Loucy (cell line): ENCODE data around the gene SLC27A4.

Experiments used
- H2AFZ ChIP-seq: fragments of 200-600 bp; sonication (generic); 2 replicates; pipeline ENCODE4 v1.6.0; 2016; ENCODE audit warnings: antibody characterized with exemption, mild to moderate bottlenecking, low read length, moderate library complexity
- H3F3A ChIP-seq: fragments of 200-600 bp; 2 replicates; pipeline ENCODE4 v1.6.0; 2016; ENCODE audit warnings: antibody characterized with exemption, low read depth, mild to moderate bottlenecking
- H3K27me3 ChIP-seq: fragments of 200-600 bp; sonication (generic); 2 replicates; pipeline ENCODE4 v1.6.1; 2014; ENCODE audit warnings: low read length, mild to moderate bottlenecking; ENCODE audit not compliant: insufficient read depth, poor library complexity, severe bottlenecking
- H3K36me3 ChIP-seq: fragments of 200-600 bp; sonication (generic); 2 replicates; pipeline ENCODE4 v1.6.1; 2016; ENCODE audit warnings: low read length; ENCODE audit not compliant: insufficient read depth
- H3K4me1 ChIP-seq: fragments of 200-600 bp; sonication (generic); 2 replicates; pipeline ENCODE4 v1.5.1; 2014; ENCODE audit warnings: low read length, mild to moderate bottlenecking; ENCODE audit not compliant: insufficient read depth, poor library complexity, severe bottlenecking
- H3K4me2 ChIP-seq: fragments of 200-600 bp; sonication (generic); 2 replicates; pipeline ENCODE4 v1.6.0; 2014; ENCODE audit warnings: antibody characterized with exemption, low read length, low read depth, mild to moderate bottlenecking; ENCODE audit not compliant: poor library complexity, severe bottlenecking
- H3K4me3 ChIP-seq: fragments of 200-600 bp; sonication (generic); 2 replicates; pipeline ENCODE4 v1.5.1; 2014; ENCODE audit warnings: low read length, mild to moderate bottlenecking, mixed read lengths; ENCODE audit not compliant: poor library complexity, severe bottlenecking
- H3K79me2 ChIP-seq: fragments of 200-600 bp; sonication (generic); 2 replicates; pipeline ENCODE4 v1.6.1; 2014; ENCODE audit warnings: low read length; ENCODE audit not compliant: insufficient read depth
- H3K9ac ChIP-seq: fragments of 200-600 bp; sonication (generic); 2 replicates; pipeline ENCODE4 v1.6.0; 2014; ENCODE audit warnings: mild to moderate bottlenecking, low read depth, low read length, moderate library complexity; ENCODE audit not compliant: poor library complexity, severe bottlenecking
- H3K9me2 ChIP-seq: fragments of 200-600 bp; sonication (generic); replicated peaks from 2 replicates; pipeline ENCODE4 v1.6.1; 2016; ENCODE audit warnings: low read depth, low read length, mixed read lengths
- H3K9me3 ChIP-seq: fragments of 200-600 bp; sonication (generic); 2 replicates; pipeline ENCODE4 v1.6.1; 2014; ENCODE audit warnings: mild to moderate bottlenecking, antibody characterized with exemption, low read length, low read depth; ENCODE audit not compliant: insufficient read depth
- H4K20me1 ChIP-seq: fragments of 200-600 bp; sonication (generic); 2 replicates; pipeline ENCODE4 v1.6.0; 2014; ENCODE audit warnings: antibody characterized with exemption, low read length, mild to moderate bottlenecking; ENCODE audit not compliant: insufficient read depth, poor library complexity, severe bottlenecking
- CTCF ChIP-seq: fragments of 200-600 bp; sonication (generic); conservative IDR thresholded peaks from 2 replicates; pipeline ENCODE4 v1.5.1; 2014; ENCODE audit warnings: mild to moderate bottlenecking, antibody characterized with exemption, low read length
- EZH2phosphoT487 ChIP-seq: fragments of 200-600 bp; IDR thresholded peaks from 2 replicates; pipeline ENCODE4 v1.6.1; 2018; ENCODE audit warnings: antibody characterized with exemption, mild to moderate bottlenecking, moderate library complexity, borderline replicate concordance

The SLC27A4 gene

GRCh38 chr9:128294142-128294541, 46.2 kb upstream of the SLC27A4 start:
- no peak overlapping the region for H3K4me2 ChIP-seq
- TF ChIP-seq EZH2phosphoT487: no peak
- TF ChIP-seq CTCF: no peak
- H4K20me1 ChIP-seq: no peaks in the 10 kb centered on the region
- H3F3A ChIP-seq: no peaks in the 10 kb centered on the region
- H3K9ac ChIP-seq: no peak overlapping the region
- no peaks in the 10 kb centered on the region for H3K36me3 ChIP-seq
- no peaks in the 10 kb centered on the region for H3K9me2 ChIP-seq
- no peaks in the 10 kb centered on the region for H3K27me3 ChIP-seq
- H3K79me2 ChIP-seq: no peaks in the 10 kb centered on the region
- H3K4me1 ChIP-seq: no peaks in the 10 kb centered on the region
- H3K4me3 ChIP-seq: no peak overlapping the region
- H2AFZ ChIP-seq: no peak overlapping the region
- H3K9me3 ChIP-seq: no peaks in the 10 kb centered on the region

GRCh38 chr9:128296340-128297220, 43.7 kb upstream of the SLC27A4 start:
- Histone ChIP-seq H3K79me2 (no peaks in the 10 kb centered on the region), H3K4me2 (no peak overlapping the region), H4K20me1 (no peaks in the 10 kb centered on the region), H2AFZ (no peak overlapping the region), H3K9ac (no peak overlapping the region), H3F3A (no peaks in the 10 kb centered on the region), H3K27me3 (no peaks in the 10 kb centered on the region), H3K36me3 (no peaks in the 10 kb centered on the region), H3K4me1 (no peaks in the 10 kb centered on the region), H3K4me3 (no peak overlapping the region), H3K9me2 (no peaks in the 10 kb centered on the region), H3K9me3 (no peaks in the 10 kb centered on the region)
- no peak for TF ChIP-seq CTCF

GRCh38 chr9:128297221-128297773, 43.0 kb upstream of the SLC27A4 start:
- Histone ChIP-seq H3K9me3 (no peaks in the 10 kb centered on the region), H3K79me2 (no peaks in the 10 kb centered on the region), H3K4me2 (no peak overlapping the region), H4K20me1 (no peaks in the 10 kb centered on the region), H3K4me3 (no peak overlapping the region), H3F3A (no peaks in the 10 kb centered on the region), H3K9me2 (no peaks in the 10 kb centered on the region), H3K9ac (no peak overlapping the region), H3K4me1 (no peaks in the 10 kb centered on the region), H3K36me3 (no peaks in the 10 kb centered on the region), H2AFZ (no peak overlapping the region), H3K27me3 (no peaks in the 10 kb centered on the region)
- no peak for TF ChIP-seq EZH2phosphoT487
- no peak for TF ChIP-seq CTCF
